Thyroid gland (tissue), 4 donors: ENCODE results near the gene DLGAP1.

Source experiments
- POLR2A ChIP-seq, 2 donors: fragments of 450-650 bp; IDR thresholded peaks; one replicate each; pipeline ENCODE4 v1.6.1; 2017; ENCODE audit warnings: antibody characterized with exemption in 2 of 2, mild to moderate bottlenecking in 2 of 2, moderate library complexity in 1 of 2
- TF ChIP-seq, protein P1 (sequence below), 6 experiments: fragments of 200-600 bp in 3 of 6; fragments of 450-650 bp in 3 of 6; sonication (generic) in 3 of 6; IDR thresholded peaks; one replicate each; pipeline ENCODE4 v1.5.1; 2016 to 2019; ENCODE audit warnings: antibody characterized with exemption in 6 of 6, mild to moderate bottlenecking in 2 of 6, inconsistent platforms in 1 of 6, moderate library complexity in 1 of 6

DNA sequence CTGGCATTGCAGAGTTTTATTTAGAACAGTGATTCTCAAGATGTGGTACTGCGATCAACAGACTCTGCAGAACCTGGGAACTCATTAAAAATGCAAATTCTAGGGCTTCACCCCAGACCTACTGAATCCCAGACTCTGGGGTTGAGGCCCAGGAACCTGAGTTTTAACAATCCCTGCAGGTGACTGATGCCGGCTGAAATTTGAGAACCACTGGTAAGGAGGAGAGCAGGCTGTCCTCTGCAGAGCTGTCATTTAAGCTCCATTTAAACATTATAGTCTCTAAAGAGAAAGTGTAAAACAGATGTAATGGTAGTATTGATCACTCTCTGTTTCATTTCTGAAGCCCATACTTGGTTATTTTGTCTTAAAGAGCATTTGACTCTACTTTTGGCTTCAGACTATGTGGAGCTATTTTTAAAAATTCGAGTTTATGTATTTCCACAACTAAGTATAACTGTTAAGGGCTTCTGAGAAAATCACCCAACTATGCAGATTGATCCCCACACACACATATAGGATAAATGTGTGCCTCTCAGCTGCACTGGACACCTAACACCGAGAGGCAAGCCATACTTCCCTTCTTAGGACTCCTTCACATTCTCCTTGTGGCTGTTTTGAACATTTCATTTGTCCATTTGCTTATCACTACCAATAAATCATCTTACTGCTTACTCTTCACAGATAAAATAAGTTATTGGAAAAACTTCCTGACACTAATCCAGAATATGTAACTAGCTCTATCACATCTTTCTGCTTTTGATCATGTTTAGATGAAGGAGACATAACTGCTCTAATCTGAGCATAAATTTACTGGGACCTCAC lies 487.5 kb downstream of the DLGAP1 start:
- TF ChIP-seq, protein P1, sequence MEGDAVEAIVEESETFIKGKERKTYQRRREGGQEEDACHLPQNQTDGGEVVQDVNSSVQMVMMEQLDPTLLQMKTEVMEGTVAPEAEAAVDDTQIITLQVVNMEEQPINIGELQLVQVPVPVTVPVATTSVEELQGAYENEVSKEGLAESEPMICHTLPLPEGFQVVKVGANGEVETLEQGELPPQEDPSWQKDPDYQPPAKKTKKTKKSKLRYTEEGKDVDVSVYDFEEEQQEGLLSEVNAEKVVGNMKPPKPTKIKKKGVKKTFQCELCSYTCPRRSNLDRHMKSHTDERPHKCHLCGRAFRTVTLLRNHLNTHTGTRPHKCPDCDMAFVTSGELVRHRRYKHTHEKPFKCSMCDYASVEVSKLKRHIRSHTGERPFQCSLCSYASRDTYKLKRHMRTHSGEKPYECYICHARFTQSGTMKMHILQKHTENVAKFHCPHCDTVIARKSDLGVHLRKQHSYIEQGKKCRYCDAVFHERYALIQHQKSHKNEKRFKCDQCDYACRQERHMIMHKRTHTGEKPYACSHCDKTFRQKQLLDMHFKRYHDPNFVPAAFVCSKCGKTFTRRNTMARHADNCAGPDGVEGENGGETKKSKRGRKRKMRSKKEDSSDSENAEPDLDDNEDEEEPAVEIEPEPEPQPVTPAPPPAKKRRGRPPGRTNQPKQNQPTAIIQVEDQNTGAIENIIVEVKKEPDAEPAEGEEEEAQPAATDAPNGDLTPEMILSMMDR (IDR thresholded peaks at IDR 0.05) = no peak
- TF ChIP-seq POLR2A (IDR thresholded peaks at IDR 0.05) = no peak
